Neural progenitor cell (in vitro differentiated cells): ENCODE results near the gene DDX51. TPM values are rescaled to one million over a fixed set of nuclear protein-coding genes. Genes with fewer than 3 reads are reported as not detected.
A peak's percentile ranks its signal among the peaks of the same experiment; 100 is the strongest.

Experiments
- DNase-seq: peaks from one replicate; pipeline ENCODE4 v3.0.0-alpha.2; 2016; ENCODE audit warnings: low spot score
- H2AFZ ChIP-seq: fragments of 200-600 bp; sonication (generic); replicated peaks from 2 replicates; pipeline ENCODE4 v1.6.1; 2016; ENCODE audit warnings: antibody characterized with exemption
- H3F3A ChIP-seq: fragments of 200-600 bp; sonication (generic); 2 replicates; pipeline ENCODE4 v1.6.1; 2016; ENCODE audit warnings: antibody characterized with exemption, low read depth
- H3K27ac ChIP-seq: fragments of 200-600 bp; sonication (generic); 2 replicates; pipeline ENCODE4 v1.5.1; 2016; ENCODE audit warnings: mild to moderate bottlenecking
- H3K27me3 ChIP-seq: fragments of 200-600 bp; sonication (generic); 2 replicates; pipeline ENCODE4 v1.6.1; 2016; ENCODE audit warnings: mild to moderate bottlenecking, moderate library complexity
- H3K36me3 ChIP-seq: fragments of 200-600 bp; sonication (generic); 2 replicates; pipeline ENCODE4 v1.5.1; 2016
- H3K4me1 ChIP-seq: fragments of 200-600 bp; sonication (generic); 2 replicates; pipeline ENCODE4 v1.6.1; 2016; ENCODE audit warnings: mixed run types
- H3K4me2 ChIP-seq: fragments of 200-600 bp; sonication (generic); 2 replicates; pipeline ENCODE4 v1.6.1; 2016
- H3K4me3 ChIP-seq: fragments of 200-600 bp; sonication (generic); 2 replicates; pipeline ENCODE4 v1.5.1; 2016
- H3K79me2 ChIP-seq: fragments of 200-600 bp; sonication (generic); 2 replicates; pipeline ENCODE4 v1.6.1; 2016; ENCODE audit warnings: low read depth
- H3K9ac ChIP-seq: fragments of 200-600 bp; sonication (generic); 2 replicates; pipeline ENCODE4 v1.6.1; 2016
- H3K9me3 ChIP-seq: fragments of 200-600 bp; sonication (generic); 2 replicates; pipeline ENCODE4 v1.5.1; 2016; ENCODE audit warnings: low read depth
- H4K20me1 ChIP-seq: fragments of 200-600 bp; sonication (generic); 2 replicates; pipeline ENCODE4 v1.6.1; 2016; ENCODE audit warnings: low read depth
- H3K27ac Mint-ChIP-seq: 3 replicates; pipeline ENCODE4 v1.8.0; 2021; ENCODE audit warnings: mixed read lengths
- H3K27me3 Mint-ChIP-seq: 2 replicates; pipeline ENCODE4 v1.8.0; 2022; ENCODE audit warnings: low read depth, mild to moderate bottlenecking, inconsistent platforms, moderate library complexity, mixed read lengths; ENCODE audit not compliant: insufficient read depth
- H3K36me3 Mint-ChIP-seq: 3 replicates; pipeline ENCODE4 v1.8.0; 2021; ENCODE audit warnings: mixed read lengths
- H3K4me1 Mint-ChIP-seq: 3 replicates; pipeline ENCODE4 v1.8.0; 2021; ENCODE audit warnings: mixed read lengths
- H3K4me3 Mint-ChIP-seq: 3 replicates; pipeline ENCODE4 v1.8.0; 2021; ENCODE audit warnings: mild to moderate bottlenecking, moderate library complexity, mixed read lengths
- H3K9me3 Mint-ChIP-seq: 3 replicates; pipeline ENCODE4 v1.8.0; 2020; ENCODE audit warnings: mixed read lengths
- EZH2 ChIP-seq: fragments of 200-600 bp; sonication (generic); IDR thresholded peaks from 2 replicates; pipeline ENCODE4 v1.6.1; 2017; ENCODE audit warnings: antibody characterized with exemption, mild to moderate bottlenecking, moderate library complexity
- EZH2phosphoT487 ChIP-seq: fragments of 200-600 bp; sonication (generic); IDR thresholded peaks from 2 replicates; pipeline ENCODE4 v1.6.1; 2017; ENCODE audit warnings: antibody characterized with exemption
- total RNA-seq: library from RNA; depleted of rRNA; stranded (reverse); fragments of >200 nt; gene quantifications from 2 replicates; pipeline ENCODE4 v1.2.3, GENCODE V29; 2015; ENCODE audit warnings: low replicate concordance
- TF ChIP-seq, protein P1 (sequence below): fragments of 200-600 bp; sonication (generic); IDR thresholded peaks from 2 replicates; pipeline ENCODE4 v1.5.1; 2017; ENCODE audit warnings: antibody characterized with exemption, mild to moderate bottlenecking

DDX51 gene, protein sequence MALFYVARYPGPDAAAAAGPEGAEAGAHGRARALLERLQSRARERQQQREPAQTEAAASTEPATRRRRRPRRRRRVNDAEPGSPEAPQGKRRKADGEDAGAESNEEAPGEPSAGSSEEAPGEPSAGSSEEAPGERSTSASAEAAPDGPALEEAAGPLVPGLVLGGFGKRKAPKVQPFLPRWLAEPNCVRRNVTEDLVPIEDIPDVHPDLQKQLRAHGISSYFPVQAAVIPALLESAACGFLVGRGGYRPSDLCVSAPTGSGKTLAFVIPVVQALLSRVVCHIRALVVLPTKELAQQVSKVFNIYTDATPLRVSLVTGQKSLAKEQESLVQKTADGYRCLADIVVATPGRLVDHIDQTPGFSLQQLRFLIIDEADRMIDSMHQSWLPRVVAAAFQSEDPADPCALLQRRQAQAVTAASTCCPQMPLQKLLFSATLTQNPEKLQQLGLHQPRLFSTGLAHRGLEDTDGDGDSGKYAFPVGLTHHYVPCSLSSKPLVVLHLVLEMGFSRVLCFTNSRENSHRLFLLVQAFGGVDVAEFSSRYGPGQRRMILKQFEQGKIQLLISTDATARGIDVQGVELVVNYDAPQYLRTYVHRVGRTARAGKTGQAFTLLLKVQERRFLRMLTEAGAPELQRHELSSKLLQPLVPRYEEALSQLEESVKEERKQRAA
- total RNA-seq, result 8.5 and 15.5 TPM in 2 replicates

DNA sequence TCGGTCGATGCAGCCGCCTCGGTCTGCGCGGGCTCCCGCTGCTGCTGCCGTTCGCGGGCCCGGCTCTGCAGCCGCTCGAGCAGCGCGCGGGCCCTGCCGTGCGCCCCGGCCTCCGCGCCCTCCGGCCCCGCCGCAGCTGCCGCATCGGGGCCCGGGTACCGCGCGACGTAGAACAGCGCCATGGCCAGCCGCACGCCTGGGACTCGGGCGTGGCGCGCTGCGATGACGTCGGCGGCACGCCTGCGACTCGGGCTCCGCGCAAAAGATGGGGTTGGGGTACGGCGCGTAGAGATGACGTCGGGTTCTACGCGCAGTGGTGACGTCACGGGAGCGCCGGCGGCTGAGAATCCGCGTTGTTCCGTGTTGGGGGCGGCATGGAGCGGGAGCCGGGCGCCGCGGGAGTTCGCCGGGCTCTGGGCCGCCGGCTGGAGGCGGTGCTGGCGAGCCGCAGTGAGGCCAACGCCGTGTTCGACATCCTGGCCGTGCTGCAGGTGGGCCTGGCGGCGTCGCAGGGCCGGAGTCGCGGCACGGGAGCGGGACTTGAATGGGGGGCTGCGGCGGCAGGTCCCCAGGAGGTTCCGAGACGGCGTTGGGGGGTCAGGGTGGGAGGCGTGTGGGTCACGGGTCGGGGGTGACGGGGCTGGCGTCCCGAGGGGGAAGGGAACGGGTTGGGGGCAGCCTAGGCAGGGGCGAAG is at the start of gene DDX51, which contains the start of gene NOC4L:
Gene DDX51 (minus strand): TSS at position 205 of the 695 bp plus-strand sequence. CDS start 23 bp downstream, at position 182.
Gene NOC4L (plus strand): TSS at position 343 of the 695 bp plus-strand sequence. CDS start 32 bp downstream, at position 375.
- Histone ChIP-seq H2AFZ (peak within 1 kb of the TSS; percentile 94), H3K9ac (peak within 1 kb of the TSS; percentile 96), H3K27ac (peak within 1 kb of the TSS; percentile 61), H3K36me3 (no peaks in the 10 kb centered on the region), H3K4me1 (peaks cover 5% of the 10 kb centered on the region), H3K4me2 (peak within 1 kb of the TSS; percentile 95), H4K20me1 (peaks cover 14% of the 10 kb centered on the region), H3K27me3 (no peaks in the 10 kb centered on the region), H3F3A (no peaks in the 10 kb centered on the region), H3K9me3 (no peaks in the 10 kb centered on the region), H3K79me2 (peaks cover 27% of the 10 kb centered on the region), H3K4me3 (peak within 1 kb of the TSS; percentile 96)
- Mint-ChIP-seq H3K36me3 (peaks cover 11% of the 10 kb centered on the region), H3K27me3 (peaks cover 2% of the 10 kb centered on the region), H3K27ac (peak within 1 kb of the TSS; percentile 86), H3K9me3 (no peaks in the 10 kb centered on the region), H3K4me1 (peaks cover 21% of the 10 kb centered on the region), H3K4me3 (peak within 1 kb of the TSS; percentile 94)
- TF ChIP-seq EZH2 (no peak), EZH2phosphoT487 (no peak)
- peak; percentile 98 for DNase-seq

DNA sequence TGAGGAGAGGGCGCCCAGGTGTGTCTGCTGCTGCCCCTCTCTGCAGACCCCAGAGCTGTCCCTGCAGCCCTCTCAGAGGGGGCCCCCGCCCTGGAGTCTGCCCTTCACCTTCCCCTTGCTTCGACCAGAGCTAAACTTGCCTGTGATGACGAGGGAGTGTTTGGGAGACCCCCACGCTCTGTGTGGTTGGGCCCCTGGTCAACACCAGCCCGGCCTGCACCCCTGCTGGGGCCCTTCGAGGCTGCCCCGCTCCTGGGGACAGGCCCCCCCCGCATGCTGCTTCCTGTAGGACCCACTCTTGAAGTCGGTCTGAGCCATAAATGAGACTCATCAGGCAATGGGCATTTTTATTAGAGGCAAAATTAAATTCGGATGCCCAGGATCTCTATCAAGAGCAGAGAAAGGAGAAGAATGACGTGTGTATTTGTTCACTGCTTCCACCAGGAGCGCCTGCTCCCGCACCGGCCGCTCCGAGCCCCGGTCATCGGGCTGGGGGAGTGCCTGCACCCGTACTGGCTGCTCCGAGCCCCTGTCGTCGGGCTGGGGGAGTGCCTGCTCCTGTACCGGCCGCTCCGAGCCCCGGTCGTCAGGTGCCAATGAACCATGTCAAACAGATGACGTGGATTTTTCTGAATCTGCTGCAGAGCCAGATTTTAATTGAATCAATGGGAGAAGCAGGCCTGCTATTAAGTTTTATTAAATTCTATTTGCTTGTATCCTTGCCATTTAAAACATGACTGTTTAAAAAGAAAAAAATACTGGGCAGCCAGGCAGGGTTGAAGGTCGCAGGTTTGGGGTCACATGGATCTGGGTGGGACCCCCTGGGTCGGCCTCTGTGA is 47.8 kb upstream of the DDX51 start:
- TF ChIP-seq EZH2, result no peak
- TF ChIP-seq, protein P1, sequence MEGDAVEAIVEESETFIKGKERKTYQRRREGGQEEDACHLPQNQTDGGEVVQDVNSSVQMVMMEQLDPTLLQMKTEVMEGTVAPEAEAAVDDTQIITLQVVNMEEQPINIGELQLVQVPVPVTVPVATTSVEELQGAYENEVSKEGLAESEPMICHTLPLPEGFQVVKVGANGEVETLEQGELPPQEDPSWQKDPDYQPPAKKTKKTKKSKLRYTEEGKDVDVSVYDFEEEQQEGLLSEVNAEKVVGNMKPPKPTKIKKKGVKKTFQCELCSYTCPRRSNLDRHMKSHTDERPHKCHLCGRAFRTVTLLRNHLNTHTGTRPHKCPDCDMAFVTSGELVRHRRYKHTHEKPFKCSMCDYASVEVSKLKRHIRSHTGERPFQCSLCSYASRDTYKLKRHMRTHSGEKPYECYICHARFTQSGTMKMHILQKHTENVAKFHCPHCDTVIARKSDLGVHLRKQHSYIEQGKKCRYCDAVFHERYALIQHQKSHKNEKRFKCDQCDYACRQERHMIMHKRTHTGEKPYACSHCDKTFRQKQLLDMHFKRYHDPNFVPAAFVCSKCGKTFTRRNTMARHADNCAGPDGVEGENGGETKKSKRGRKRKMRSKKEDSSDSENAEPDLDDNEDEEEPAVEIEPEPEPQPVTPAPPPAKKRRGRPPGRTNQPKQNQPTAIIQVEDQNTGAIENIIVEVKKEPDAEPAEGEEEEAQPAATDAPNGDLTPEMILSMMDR, result no peak
- H3K4me1 Mint-ChIP-seq, result peaks cover 10% of the 10 kb centered on the region
- peaks cover 15% of the 10 kb centered on the region for H3F3A ChIP-seq
- peaks cover 100% of the 10 kb centered on the region for H3K27me3 ChIP-seq
- peaks cover 33% of the 10 kb centered on the region for H3K27me3 Mint-ChIP-seq
- H3K36me3 ChIP-seq, result no peaks in the 10 kb centered on the region
- H3K4me2 ChIP-seq, result no peak overlapping the region
- H3K27ac Mint-ChIP-seq, result no peak overlapping the region
- H3K9me3 ChIP-seq, result no peaks in the 10 kb centered on the region
- H3K4me3 ChIP-seq, result no peak overlapping the region
- H3K4me1 ChIP-seq, result peaks cover 17% of the 10 kb centered on the region
- no peak overlapping the region for H3K4me3 Mint-ChIP-seq
- no peaks in the 10 kb centered on the region for H3K79me2 ChIP-seq
- peaks cover 9% of the 10 kb centered on the region for H3K9me3 Mint-ChIP-seq
- peaks cover 6% of the 10 kb centered on the region for H3K36me3 Mint-ChIP-seq
- no peak for DNase-seq
- peaks cover 3% of the 10 kb centered on the region for H4K20me1 ChIP-seq
- H3K27ac ChIP-seq, result no peak overlapping the region
- H2AFZ ChIP-seq, result no peak overlapping the region
- no peak overlapping the region for H3K9ac ChIP-seq

DNA sequence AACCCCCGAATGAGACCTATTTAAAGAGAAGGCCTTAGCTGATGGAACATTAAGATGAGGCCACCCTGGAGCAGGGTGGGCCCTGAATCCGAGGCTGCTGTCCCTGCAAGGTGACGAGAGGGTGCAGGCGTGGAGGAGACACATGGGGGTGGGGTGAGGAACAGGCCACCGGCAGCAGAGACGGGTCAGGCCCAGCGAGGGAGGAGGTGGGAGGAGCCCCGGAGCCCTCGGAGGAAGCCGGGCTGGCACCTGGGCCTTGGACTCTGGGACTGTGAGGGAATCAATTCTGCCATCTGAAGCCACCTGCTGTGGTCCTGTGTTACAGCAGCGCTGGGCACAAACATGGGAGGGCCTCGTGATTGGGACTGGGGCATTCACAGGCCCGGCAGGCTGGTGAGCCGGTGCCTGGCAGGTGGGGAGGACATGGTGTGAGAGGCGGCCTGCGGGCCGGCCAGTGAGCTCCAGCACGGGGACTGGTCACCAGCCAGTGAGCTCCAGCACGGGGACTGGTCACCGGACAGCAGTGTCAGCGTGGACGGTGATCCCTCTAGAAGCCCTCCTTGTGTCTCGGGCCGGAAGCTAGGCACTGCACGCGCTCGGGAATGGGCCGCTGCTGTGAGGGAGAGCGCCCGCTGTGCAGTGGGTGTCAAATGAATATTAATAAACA is 46.8 kb upstream of the DDX51 start:
- no peaks in the 10 kb centered on the region for H3K9me3 ChIP-seq
- H2AFZ ChIP-seq, result no peak overlapping the region
- Mint-ChIP-seq H3K27ac (no peak overlapping the region), H3K27me3 (peaks cover 41% of the 10 kb centered on the region), H3K36me3 (peaks cover 6% of the 10 kb centered on the region), H3K9me3 (peaks cover 9% of the 10 kb centered on the region), H3K4me1 (peaks cover 12% of the 10 kb centered on the region), H3K4me3 (peak overlapping the region; percentile 68)
- peaks cover 3% of the 10 kb centered on the region for H4K20me1 ChIP-seq
- peaks cover 16% of the 10 kb centered on the region for H3F3A ChIP-seq
- TF ChIP-seq EZH2, result no peak
- TF ChIP-seq EZH2phosphoT487, result no peak
- TF ChIP-seq, protein P1, result no peak
- no peaks in the 10 kb centered on the region for H3K79me2 ChIP-seq
- peaks cover 100% of the 10 kb centered on the region for H3K27me3 ChIP-seq
- no peak overlapping the region for H3K4me2 ChIP-seq
- H3K9ac ChIP-seq, result no peak overlapping the region
- H3K36me3 ChIP-seq, result no peaks in the 10 kb centered on the region
- no peak for DNase-seq
- H3K4me1 ChIP-seq, result peaks cover 10% of the 10 kb centered on the region
- no peak overlapping the region for H3K4me3 ChIP-seq
- H3K27ac ChIP-seq, result no peak overlapping the region
